ENCODE data around the gene ABCF2. TPM values are rescaled to one million over a fixed set of nuclear protein-coding genes. Genes with fewer than 3 reads are reported as not detected.

The ABCF2 gene
- total RNA-seq, 1 experiment from 2014 or later, result 47.9 TPM

- in situ Hi-C loops (cut with HindIII; ENCODE audit: low pct_unique_long_range_greater_than_20kb, low sequenced_read_pairs), result no loop called here
- no peak for DNase-seq (ENCODE audit: low read depth)
Observed at GRCh38 chr7:151244196-151244840, 17.3 kb upstream of the ABCF2 start.

- DNase-seq (ENCODE audit: low read depth), result no peak
- in situ Hi-C loops (cut with HindIII; ENCODE audit: low pct_unique_long_range_greater_than_20kb, low sequenced_read_pairs), result no loop called here
Observed at GRCh38 chr7:151243408-151244195, 16.6 kb upstream of the ABCF2 start.

- in situ Hi-C loops (cut with HindIII; ENCODE audit: low pct_unique_long_range_greater_than_20kb, low sequenced_read_pairs), result no loop called here
- DNase-seq (ENCODE audit: low read depth), result no peak
Observed at GRCh38 chr7:151243045-151243349, 16.0 kb upstream of the ABCF2 start.

- in situ Hi-C loops (cut with HindIII; ENCODE audit: low pct_unique_long_range_greater_than_20kb, low sequenced_read_pairs), result no loop called here
- DNase-seq (ENCODE audit: low read depth), result no peak
Observed at GRCh38 chr7:151242159-151243044, 15.4 kb upstream of the ABCF2 start.

- no peak for DNase-seq (ENCODE audit: low read depth)
- in situ Hi-C loops (cut with HindIII; ENCODE audit: low pct_unique_long_range_greater_than_20kb, low sequenced_read_pairs), result no loop called here
Observed at GRCh38 chr7:151241755-151242096, 14.7 kb upstream of the ABCF2 start.

- no peak for DNase-seq (ENCODE audit: low read depth)
Observed at GRCh38 chr7:151240942-151241754, 14.1 kb upstream of the ABCF2 start.

GRCh38 chr7:151240536-151240935 is 13.5 kb upstream of the ABCF2 start:
- DNase-seq (ENCODE audit: low read depth), result no peak
- in situ Hi-C loops (cut with HindIII; ENCODE audit: low pct_unique_long_range_greater_than_20kb, low sequenced_read_pairs), result no loop called here

More at GRCh38 chr7:151240942-151241754, 14.1 kb upstream of the ABCF2 start:
- in situ Hi-C loops (cut with HindIII; ENCODE audit: low pct_unique_long_range_greater_than_20kb, low sequenced_read_pairs), result no loop called here

- DNase-seq (ENCODE audit: low read depth), result no peak
- in situ Hi-C loops (cut with HindIII; ENCODE audit: low pct_unique_long_range_greater_than_20kb, low sequenced_read_pairs), result no loop called here
Observed at GRCh38 chr7:151239837-151240459, 12.9 kb upstream of the ABCF2 start.

- in situ Hi-C loops (cut with HindIII; ENCODE audit: low pct_unique_long_range_greater_than_20kb, low sequenced_read_pairs), result no loop called here
- DNase-seq (ENCODE audit: low read depth), result no peak
Observed at GRCh38 chr7:151238924-151239836, 12.2 kb upstream of the ABCF2 start.

GRCh38 chr7:151238190-151238810 is 11.3 kb upstream of the ABCF2 start:
- in situ Hi-C loops (cut with HindIII; ENCODE audit: low pct_unique_long_range_greater_than_20kb, low sequenced_read_pairs), result no loop called here
- no peak for DNase-seq (ENCODE audit: low read depth)

GRCh38 chr7:151237244-151238189 is 10.5 kb upstream of the ABCF2 start:
- DNase-seq (ENCODE audit: low read depth), result no peak

GRCh38 chr7:151236406-151236805 is 9.4 kb upstream of the ABCF2 start:
- DNase-seq (ENCODE audit: low read depth), result no peak
- in situ Hi-C loops (cut with HindIII; ENCODE audit: low pct_unique_long_range_greater_than_20kb, low sequenced_read_pairs), result no loop called here

More at GRCh38 chr7:151237244-151238189, 10.5 kb upstream of the ABCF2 start:
- in situ Hi-C loops (cut with HindIII; ENCODE audit: low pct_unique_long_range_greater_than_20kb, low sequenced_read_pairs), result no loop called here

GRCh38 chr7:151235091-151235787 is 8.2 kb upstream of the ABCF2 start:
- in situ Hi-C loops (cut with HindIII; ENCODE audit: low pct_unique_long_range_greater_than_20kb, low sequenced_read_pairs), result no loop called here
- DNase-seq (ENCODE audit: low read depth), result no peak

GRCh38 chr7:151233804-151234203 is 6.8 kb upstream of the ABCF2 start:
- in situ Hi-C loops (cut with HindIII; ENCODE audit: low pct_unique_long_range_greater_than_20kb, low sequenced_read_pairs), result no loop called here
- no peak for DNase-seq (ENCODE audit: low read depth)

Measured in Caki2 (cell line).